Pulmonary artery endothelial cell (primary cell): ENCODE data around the gene THADA. TPM values are rescaled to one million over a fixed set of nuclear protein-coding genes. Genes with fewer than 3 reads are reported as not detected.
"Not testable (repeated sequence)": the region's sequence is repeated elsewhere in the genome, so short reads cannot be mapped to it uniquely, and the experiment has no call there.

Source experiments
- DNase-seq: peaks from one replicate; pipeline ENCODE4 v3.0.0-alpha.2; 2011; ENCODE audit warnings: low read depth, low spot score
- total RNA-seq: library from RNA; depleted of rRNA; stranded (reverse); fragments of >200 nt; gene quantifications from 2 replicates; pipeline ENCODE4 v1.2.3, GENCODE V29; 2014

The THADA gene
- total RNA-seq = 22.7 and 30.8 TPM in 2 replicates

GRCh38 chr2:43595603-43596412 lies at the start of gene THADA:
Gene THADA, minus strand, starts transcription at chr2:43596038. Its CDS starts 3,646 bp downstream, at chr2:43592392.
- DNase-seq = peak; percentile 98

GRCh38 chr2:43643680-43644079 lies 47.8 kb upstream of the THADA start:
- DNase-seq = no peak

GRCh38 chr2:43642363-43642762 lies 46.5 kb upstream of the THADA start:
- DNase-seq = no peak

- DNase-seq = peak; percentile 15
Observed at GRCh38 chr2:43637030-43637803, 41.4 kb upstream of the THADA start, which contains the start of gene PLEKHH2. Gene PLEKHH2, plus strand, starts transcription at chr2:43637260. Its CDS starts 7,414 bp downstream, at chr2:43644674.

GRCh38 chr2:43636621-43637020 lies 40.8 kb upstream of the THADA start:
- DNase-seq = no peak

GRCh38 chr2:43636153-43636552 lies 40.3 kb upstream of the THADA start:
- not testable (repeated sequence) for DNase-seq

- no peak for DNase-seq
Observed at GRCh38 chr2:43634604-43635306, 38.9 kb upstream of the THADA start.

- no peak for DNase-seq
Observed at GRCh38 chr2:43631618-43632317, 35.9 kb upstream of the THADA start.

GRCh38 chr2:43622931-43623451 lies 27.2 kb upstream of the THADA start:
- no peak for DNase-seq

- no peak for DNase-seq
Observed at GRCh38 chr2:43619511-43619910, 23.7 kb upstream of the THADA start.

- DNase-seq = no peak
Observed at GRCh38 chr2:43616967-43617680, 21.3 kb upstream of the THADA start.

- no peak for DNase-seq
Observed at GRCh38 chr2:43612944-43613343, 17.1 kb upstream of the THADA start.

- DNase-seq = peak; percentile 4
Observed at GRCh38 chr2:43611987-43612894, 16.4 kb upstream of the THADA start.

GRCh38 chr2:43610361-43610760 lies 14.5 kb upstream of the THADA start:
- DNase-seq = no peak

GRCh38 chr2:43609290-43609918 lies 13.6 kb upstream of the THADA start:
- DNase-seq = peak; percentile 3

GRCh38 chr2:43605851-43606250 lies 10.0 kb upstream of the THADA start:
- DNase-seq = no peak

GRCh38 chr2:43605079-43605655 lies 9.3 kb upstream of the THADA start:
- peak; percentile 3 for DNase-seq

GRCh38 chr2:43604674-43605073 lies 8.8 kb upstream of the THADA start:
- DNase-seq = no peak
